IMR-90 (cell line): ENCODE data around the gene RIPK3. TPM values are rescaled to one million over a fixed set of nuclear protein-coding genes. Genes with fewer than 3 reads are reported as not detected.

Source experiments
- ATAC-seq: fragments of 200-7000 bp; cut with Tn5 transposase; 2 replicates; pipeline ENCODE4 v1.9.1; 2020; ENCODE audit warnings: low read depth, mild to moderate bottlenecking, moderate library complexity
- Bru-seq: library from RNA; stranded (reverse); fragments of 400-500 nt; gene quantifications from one replicate; lab custom pipeline; 2021; lab: Mats Ljungman, UMichigan
- BruChase-seq, 2 experiments: library from RNA; stranded (reverse); fragments of 400-500 nt; gene quantifications; one replicate each; lab custom pipeline; 2021; lab: Mats Ljungman, UMichigan
- BruUV-seq: library from RNA; stranded (reverse); fragments of 400-500 nt; replicated peaks from 2 replicates; lab custom pipeline; 2021; lab: Mats Ljungman, UMichigan
- CTCF ChIA-PET: fragments of 300-600 bp; formaldehyde crosslinking; extraction: SDS; loops from one replicate; lab custom pipeline; 2021; ENCODE audit warnings: antibody characterized with exemption; lab: Yijun Ruan, JAX
- POLR2A ChIA-PET: fragments of 300-600 bp; sonication (Branson Sonifier 250); formaldehyde crosslinking; loops from one replicate; lab custom pipeline; 2022; ENCODE audit warnings: antibody characterized with exemption; ENCODE audit not compliant: unreplicated experiment; lab: Charles Lee
- DNase-seq: peaks from one replicate; pipeline ENCODE4 v3.0.0; 2013
- H2AFZ ChIP-seq: replicated peaks from 2 replicates; pipeline ENCODE3; 2013; ENCODE audit warnings: low read length, mild to moderate bottlenecking; ENCODE audit not compliant: poor library complexity
- H2AK5ac ChIP-seq: 2 replicates; pipeline ENCODE4 v1.6.1; 2013; ENCODE audit warnings: low read depth, low read length, inconsistent platforms
- H2AK9ac ChIP-seq: replicated peaks from 2 replicates; pipeline ENCODE3; 2013; ENCODE audit warnings: mild to moderate bottlenecking, low read depth, low read length, moderate library complexity; ENCODE audit not compliant: poor library complexity
- H2BK120ac ChIP-seq: 2 replicates; pipeline ENCODE4 v1.6.1; 2013; ENCODE audit warnings: low read depth, low read length, inconsistent platforms
- H2BK15ac ChIP-seq: 3 replicates; pipeline ENCODE4 v1.6.1; 2013; ENCODE audit warnings: low read depth, low read length, inconsistent platforms
- H2BK20ac ChIP-seq: 2 replicates; pipeline ENCODE4 v1.6.1; 2013; ENCODE audit warnings: low read depth, mild to moderate bottlenecking, inconsistent platforms, low read length, moderate library complexity
- H2BK5ac ChIP-seq: 2 replicates; pipeline ENCODE4 v1.6.1; 2013; ENCODE audit warnings: mild to moderate bottlenecking, low read depth, low read length, inconsistent platforms; ENCODE audit not compliant: poor library complexity, severe bottlenecking
- H3K14ac ChIP-seq: replicated peaks from 2 replicates; pipeline ENCODE4 v1.6.1; 2013; ENCODE audit warnings: low read depth, low read length, inconsistent platforms
- H3K18ac ChIP-seq: 2 replicates; pipeline ENCODE4 v1.6.1; 2013; ENCODE audit warnings: low read depth, low read length, control low read depth
- H3K23ac ChIP-seq: 2 replicates; pipeline ENCODE4 v1.6.1; 2013; ENCODE audit warnings: low read depth, low read length, inconsistent platforms
- H3K27ac ChIP-seq: 2 replicates; pipeline ENCODE4 v1.5.1; 2013; ENCODE audit warnings: mild to moderate bottlenecking, control low read depth, low read length; ENCODE audit not compliant: insufficient read depth
- H3K27me3 ChIP-seq: 2 replicates; pipeline ENCODE4 v1.6.1; 2013; ENCODE audit warnings: low read length; ENCODE audit not compliant: control insufficient read depth, insufficient read depth
- H3K36me3 ChIP-seq: 2 replicates; pipeline ENCODE4 v1.6.1; 2013; ENCODE audit warnings: low read length, mixed read lengths; ENCODE audit not compliant: control insufficient read depth, insufficient read depth
- H3K4ac ChIP-seq: 2 replicates; pipeline ENCODE4 v1.6.1; 2013; ENCODE audit warnings: low read depth, low read length, inconsistent platforms
- H3K4me1 ChIP-seq: 2 replicates; pipeline ENCODE4 v1.6.1; 2013; ENCODE audit warnings: low read length, mixed read lengths; ENCODE audit not compliant: control insufficient read depth, insufficient read depth
- H3K4me2 ChIP-seq: 2 replicates; pipeline ENCODE4 v1.6.1; 2013; ENCODE audit warnings: low read depth, mild to moderate bottlenecking, control low read depth, low read length, moderate library complexity
- H3K4me3 ChIP-seq: 2 replicates; pipeline ENCODE4 v1.5.1; 2013; ENCODE audit warnings: low read depth, mild to moderate bottlenecking, control low read depth, low read length, moderate library complexity; ENCODE audit not compliant: insufficient read depth
- H3K56ac ChIP-seq: 2 replicates; pipeline ENCODE4 v1.6.1; 2013; ENCODE audit warnings: low read length, inconsistent platforms; ENCODE audit not compliant: insufficient read depth; ENCODE audit errors: extremely low read depth
- H3K79me1 ChIP-seq, 2 experiments: 2 replicates each; pipeline ENCODE4 v1.6.1; 2013; ENCODE audit warnings: low read length in 2 of 2, inconsistent platforms in 1 of 2, low read depth in 1 of 2
- H3K9ac ChIP-seq: 2 replicates; pipeline ENCODE4 v1.6.1; 2013; ENCODE audit warnings: low read depth, low read length, control low read depth
- H3K9me1 ChIP-seq: 2 replicates; pipeline ENCODE4 v1.6.1; 2013; ENCODE audit warnings: low read length, inconsistent platforms; ENCODE audit not compliant: insufficient read depth
- H3K9me3 ChIP-seq: 2 replicates; pipeline ENCODE4 v1.6.1; 2013; ENCODE audit warnings: low read length; ENCODE audit not compliant: control insufficient read depth, insufficient read depth
- H4K20me1 ChIP-seq: 2 replicates; pipeline ENCODE4 v1.6.1; 2013; ENCODE audit warnings: low read length, inconsistent platforms; ENCODE audit not compliant: insufficient read depth
- H4K5ac ChIP-seq: 2 replicates; pipeline ENCODE4 v1.6.1; 2013; ENCODE audit warnings: mild to moderate bottlenecking, low read depth, low read length, control low read depth
- H4K8ac ChIP-seq, 2 experiments: 2 replicates each; pipeline ENCODE4 v1.6.1; 2013; ENCODE audit warnings: low read depth in 2 of 2, low read length in 2 of 2, control low read depth in 1 of 2, inconsistent platforms in 1 of 2
- H4K91ac ChIP-seq: 2 replicates; pipeline ENCODE4 v1.6.1; 2013; ENCODE audit warnings: low read depth, low read length, inconsistent platforms; ENCODE audit not compliant: insufficient read depth
- MXI1 ChIP-seq: IDR thresholded peaks from 2 replicates; pipeline ENCODE4 v1.6.1; 2012; ENCODE audit warnings: low read depth, mild to moderate bottlenecking, low read length, moderate library complexity, borderline replicate concordance
- SMC3 ChIP-seq: fragments of 150-350 bp; IDR thresholded peaks from 2 replicates; pipeline ENCODE4 v1.6.1; 2016; ENCODE audit warnings: low read depth, mild to moderate bottlenecking, antibody characterized with exemption, low read length, moderate library complexity
- WGBS, 2 experiments: methylation state at CpG; one replicate each; pipeline versions ENCODE4 v1.1.5 to v1.1.7; 2013; ENCODE audit warnings: missing lambda C conversion rate in 2 of 2; ENCODE audit not compliant: insufficient read length in 1 of 2; ENCODE audit errors: extremely low coverage in 2 of 2; 5-methylcytosine and 5-hydroxymethylcytosine counted together
- dilution Hi-C: fragments of 300-500 bp; cut with HindIII; formaldehyde crosslinking; loops from one replicate; pipeline ENCODE4 v1.14.3; 2018; ENCODE audit warnings: low sequenced_read_pairs; ENCODE audit not compliant: unreplicated experiment
- in situ Hi-C: fragments of 300-500 bp; cut with MboI; formaldehyde crosslinking; loops from 3 replicates; pipeline ENCODE4 v1.14.3; 2019; ENCODE audit warnings: low sequenced_read_pairs, inconsistent platforms, mixed read lengths
- intact Hi-C: fragments of 100-400 bp; cut with micrococcal nuclease; formaldehyde crosslinking; loops from 2 replicates; pipeline ENCODE4 v1.10.0; 2022
- long read RNA-seq: library from polyadenylated mRNA; unstranded; transcript quantifications from one replicate; pipeline ENCODE4 v2.0.0, GENCODE V29; 2021; ENCODE audit not compliant: unreplicated experiment
- polyA plus RNA-seq, 3 experiments: library from polyadenylated mRNA; depleted of rRNA; stranded (reverse); fragments of >200 nt; gene quantifications; 2 replicates each; pipeline ENCODE4 v1.2.3, GENCODE V29; 2012; ENCODE audit warnings: low replicate concordance in 1 of 3
- total RNA-seq: library from RNA; depleted of rRNA; stranded (reverse); fragments of >200 nt; gene quantifications from 2 replicates; pipeline ENCODE4 v1.2.3, GENCODE V29; 2012; rRNA removed

Gene RIPK3
- total RNA-seq = not detected in 2 replicates
- polyA plus RNA-seq (2012; rRNA removed) = 0.09 TPM in 1 of 2 replicates, not detected in the other
- 0.02 and 0.04 TPM in 2 replicates for polyA plus RNA-seq (2012; cell fraction: cytosol; rRNA removed)
- polyA plus RNA-seq (2012; cell fraction: nucleus; rRNA removed; ENCODE audit: low replicate concordance) = 0.42 TPM in 2 replicates
- Bru-seq, nascent RNA = not detected
- BruChase-seq, experiment 1, labeled RNA remaining after a 6-hour chase = percentile 14 among the genes with signal in this experiment
- not detected for BruChase-seq, experiment 2, labeled RNA remaining after a 2-hour chase
- long read RNA-seq = 0 reads

DNA sequence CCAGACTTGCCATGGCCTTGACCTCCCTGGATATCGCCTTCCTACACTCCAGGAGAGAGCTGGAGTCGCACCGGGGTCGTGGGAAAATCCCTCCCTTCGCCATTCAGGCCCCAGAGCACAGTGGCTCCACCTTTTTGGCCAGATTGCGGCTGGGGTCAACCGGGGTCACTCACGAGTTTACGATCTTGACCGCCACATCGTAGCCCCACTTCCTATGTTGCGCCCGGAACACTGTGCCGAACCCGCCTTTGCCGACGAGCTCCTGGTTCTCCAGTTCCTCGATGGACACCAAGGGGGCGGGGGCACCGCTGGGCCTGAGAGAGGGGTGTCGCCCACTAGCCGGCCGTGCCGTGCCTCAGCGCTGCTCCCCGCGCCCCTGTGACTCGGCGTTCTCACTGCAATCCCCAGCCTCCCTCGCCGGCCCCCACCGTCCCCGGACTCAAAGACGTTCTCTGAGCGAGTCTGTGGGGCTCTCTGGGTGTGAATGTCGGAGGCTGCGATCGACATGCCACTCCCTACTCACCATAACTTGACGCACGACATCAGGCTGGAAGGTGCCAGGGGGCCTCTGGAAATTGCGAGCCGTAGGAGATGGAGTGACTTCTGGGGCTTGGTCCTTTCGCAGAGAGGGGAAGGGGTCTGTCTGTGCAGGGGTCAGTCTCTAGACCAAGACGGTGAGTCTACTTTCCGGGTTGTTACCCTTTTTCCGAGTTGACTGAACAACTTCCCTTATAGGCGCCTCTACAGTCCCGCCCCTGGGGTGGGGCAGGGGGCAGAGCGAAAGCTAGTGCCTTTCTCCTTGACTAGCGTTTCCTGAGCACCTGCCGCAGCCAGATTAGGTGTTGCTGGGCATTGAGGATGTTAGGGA is at the start of gene RIPK3:
Gene RIPK3 (minus strand): TSS at position 708 of the 868 bp plus-strand sequence. CDS start 165 bp downstream, at position 543.
- Histone ChIP-seq H3K56ac (no peak within 1 kb of the TSS), H3K18ac (no peak within 1 kb of the TSS), H3K9me3 (no peaks in the 10 kb centered on the region; the same call in 1 of the 2 replicates), H2BK5ac (no peak within 1 kb of the TSS), H3K27ac (no peak within 1 kb of the TSS), H3K9me1 (no peaks in the 10 kb centered on the region), H4K5ac (no peak within 1 kb of the TSS), H4K91ac (no peak within 1 kb of the TSS), H2AFZ (peak within 1 kb of the TSS; percentile 66), H2AK9ac (peak within 1 kb of the TSS; percentile 39), H3K4me2 (no peak within 1 kb of the TSS), H2BK120ac (no peak within 1 kb of the TSS), H2BK15ac (no peak within 1 kb of the TSS), H3K27me3 (peaks cover 75% of the 10 kb centered on the region), H3K79me1 (no peaks in the 10 kb centered on the region), H2BK20ac (no peak within 1 kb of the TSS), H3K23ac (peak within 1 kb of the TSS; percentile 46; the same call in 1 of the 2 replicates), H3K4me3 (no peak within 1 kb of the TSS), H4K20me1 (no peaks in the 10 kb centered on the region), H3K4me1 (no peaks in the 10 kb centered on the region; the same call in 1 of the 2 replicates), H3K9ac (no peak within 1 kb of the TSS), H3K4ac (no peak within 1 kb of the TSS), H4K8ac (no peak within 1 kb of the TSS), H2AK5ac (no peak within 1 kb of the TSS), H3K36me3 (no peaks in the 10 kb centered on the region), H3K14ac (no peak within 1 kb of the TSS)
- BruUV-seq = no TSS peak
- intact Hi-C loops (no loop called here), dilution Hi-C loops (no loop called here), in situ Hi-C loops (no loop called here)
- ChIA-PET POLR2A (no interaction called here), CTCF (interaction anchor here (1.0 kb wide), 1 partner anchor 97 kb away, joined by 3 read pairs; no protein-coding TSS in a partner anchor)
- no peak for TF ChIP-seq MXI1
- TF ChIP-seq SMC3 = no peak
- no peak for DNase-seq
- WGBS, 2 experiments = 20% methylated on average over 23 of the region's 51 CpGs; no CpG with 5 or more reads in 1 of the 2 experiments
- no peak for ATAC-seq
